Endothelial cell of umbilical vein (primary cell): ENCODE results near the gene STK38.

ENCODE experiments used
- CTCF ChIP-seq, 2 donors: IDR thresholded peaks; 1 replicate in 1 of 2; 2 replicates in 1 of 2; pipeline ENCODE4 v1.5.1; 2011; ENCODE audit warnings: low read length in 2 of 2, mild to moderate bottlenecking in 2 of 2, moderate library complexity in 2 of 2, control low read depth in 1 of 2, inconsistent platforms in 1 of 2, low read depth in 1 of 2; ENCODE audit not compliant: insufficient read depth in 1 of 2; ENCODE audit errors: extremely low read depth in 1 of 2
- EZH2 ChIP-seq: IDR thresholded peaks from 2 replicates; pipeline ENCODE4 v1.6.1; 2012; ENCODE audit warnings: borderline replicate concordance, low read depth, mild to moderate bottlenecking, moderate library complexity, low read length, inconsistent platforms; ENCODE audit not compliant: severe bottlenecking
- POLR2A ChIP-seq: IDR thresholded peaks from 2 replicates; pipeline ENCODE4 v1.6.1; 2012; ENCODE audit warnings: low read depth, mild to moderate bottlenecking, control low read depth, low read length
- POLR2AphosphoS5 ChIP-seq: IDR thresholded peaks from 2 replicates; pipeline ENCODE4 v1.6.1; 2012; ENCODE audit warnings: low read depth, mild to moderate bottlenecking, control low read depth, low read length, moderate library complexity; ENCODE audit not compliant: insufficient read depth

- TF ChIP-seq CTCF (IDR thresholded peaks at IDR 0.05; ENCODE audit: extremely low read depth in 1 of 2, insufficient read depth in 1 of 2, low read depth in 1 of 2, low read length in 2 of 2) (no peak), POLR2A (no peak), POLR2AphosphoS5 (no peak), EZH2 (no peak)
Measured at GRCh38 chr6:36479256-36479655, 68.0 kb downstream of the STK38 start.
